Ramos (cell line): ENCODE data around the gene ZNRF3.
"Not testable (repeated sequence)": the region's sequence is repeated elsewhere in the genome, so short reads cannot be mapped to it uniquely, and the experiment has no call there.

Experiments used
- in situ Hi-C: fragments of 300-500 bp; cut with MboI; formaldehyde crosslinking; loops from one replicate; pipeline ENCODE4 v1.14.3; 2022; ENCODE audit warnings: low sequenced_read_pairs; ENCODE audit not compliant: unreplicated experiment

ZNRF3 gene

DNA sequence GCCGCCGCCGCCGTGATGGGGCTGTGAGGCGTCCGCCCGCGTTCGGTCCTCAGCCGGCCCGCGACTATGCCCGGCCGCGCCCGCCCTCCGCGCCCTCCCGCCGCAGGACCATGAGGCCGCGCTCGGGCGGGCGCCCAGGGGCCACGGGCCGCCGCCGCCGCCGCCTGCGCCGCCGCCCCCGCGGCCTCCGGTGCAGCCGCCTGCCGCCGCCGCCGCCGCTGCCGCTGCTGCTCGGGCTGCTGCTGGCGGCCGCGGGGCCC is 215 bp downstream of the ZNRF3 start:
- in situ Hi-C loops: no loop called here

DNA sequence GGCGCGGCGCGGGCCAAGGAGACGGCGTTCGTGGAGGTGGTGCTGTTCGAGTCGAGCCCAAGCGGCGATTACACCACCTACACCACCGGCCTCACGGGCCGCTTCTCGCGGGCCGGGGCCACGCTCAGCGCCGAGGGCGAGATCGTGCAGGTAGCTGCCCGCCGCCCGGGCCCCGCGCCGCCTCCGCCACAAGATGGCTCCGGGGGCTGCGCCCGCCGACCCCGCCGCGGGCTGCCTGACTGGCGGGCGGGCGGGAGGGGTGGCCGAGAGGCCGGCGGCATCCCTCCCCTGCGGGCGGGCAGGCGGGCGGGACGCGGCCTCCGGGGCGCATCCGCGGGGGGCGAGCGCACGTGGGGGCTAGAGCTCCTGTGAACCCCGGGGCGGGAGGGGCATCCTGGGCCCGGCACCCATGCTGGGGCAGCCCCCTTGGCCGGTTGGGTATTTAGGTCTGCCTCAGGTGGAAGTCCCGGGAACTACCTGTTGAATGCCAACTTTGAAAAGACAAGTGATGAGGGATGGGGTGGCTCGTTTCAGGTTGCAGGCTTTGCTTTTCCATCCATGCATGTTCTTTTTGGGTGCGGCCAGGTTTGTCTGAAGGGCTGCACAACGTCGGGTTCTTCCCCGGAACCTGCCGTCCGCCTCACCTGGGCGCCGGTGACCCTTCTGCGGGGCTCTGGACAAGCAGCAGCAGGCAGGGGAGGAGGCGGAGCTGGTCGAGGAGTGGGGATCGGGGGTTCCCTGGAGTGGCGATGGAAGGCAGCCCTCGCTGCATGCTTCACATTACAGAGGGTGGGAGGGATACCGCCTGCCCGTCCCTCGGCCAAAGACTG is 760 bp downstream of the ZNRF3 start:
- in situ Hi-C loops: no loop called here

DNA sequence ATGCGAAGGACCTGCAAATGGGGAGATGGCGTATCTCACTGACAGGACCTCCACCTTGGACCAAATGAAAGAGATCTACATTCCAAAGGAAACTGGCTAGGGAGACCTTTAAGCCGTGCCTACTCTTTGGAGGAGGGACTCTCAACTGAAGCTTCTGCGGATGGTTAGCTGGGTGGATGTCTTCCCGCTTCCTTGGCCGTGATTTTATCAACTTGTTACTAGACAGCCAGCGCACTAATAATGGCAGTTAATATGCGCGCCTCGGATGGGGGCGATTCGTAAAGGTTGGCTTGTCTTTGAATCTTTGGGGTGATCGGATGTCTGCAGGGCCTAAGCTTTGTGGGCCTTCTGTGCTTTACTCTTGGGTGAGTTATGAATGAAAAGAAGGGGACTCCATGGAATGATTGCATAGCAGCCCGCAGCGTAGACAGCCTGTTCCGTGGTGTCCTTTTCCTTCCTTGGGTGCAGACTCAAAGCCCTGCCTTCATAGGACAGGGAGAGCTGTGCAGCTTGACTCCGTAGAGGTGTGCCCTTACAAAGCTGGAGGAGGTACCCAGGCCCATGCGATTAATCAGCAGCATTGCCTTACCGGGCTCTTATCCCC is 1.5 kb downstream of the ZNRF3 start:
- in situ Hi-C loops: no loop called here

DNA sequence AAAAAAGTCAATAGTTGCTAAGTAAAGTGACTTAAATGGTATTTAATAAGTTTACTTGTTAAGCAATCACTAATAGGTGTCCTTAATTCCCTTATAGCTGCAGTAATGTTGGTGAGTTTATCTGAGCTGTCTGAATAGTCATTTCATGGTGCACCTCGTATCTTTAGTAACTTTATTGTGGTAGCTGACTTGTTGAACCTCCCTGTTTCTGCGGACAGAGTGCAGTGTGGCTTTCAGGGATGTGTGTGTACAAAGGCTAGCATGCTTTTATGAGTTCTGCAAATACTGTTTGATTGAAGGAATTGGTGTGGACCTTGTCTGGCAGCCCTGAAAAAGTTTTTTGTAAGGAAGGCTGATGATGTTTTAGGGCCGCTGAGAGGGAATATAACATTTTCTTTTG is 2.6 kb downstream of the ZNRF3 start:
- in situ Hi-C loops: no loop called here

DNA sequence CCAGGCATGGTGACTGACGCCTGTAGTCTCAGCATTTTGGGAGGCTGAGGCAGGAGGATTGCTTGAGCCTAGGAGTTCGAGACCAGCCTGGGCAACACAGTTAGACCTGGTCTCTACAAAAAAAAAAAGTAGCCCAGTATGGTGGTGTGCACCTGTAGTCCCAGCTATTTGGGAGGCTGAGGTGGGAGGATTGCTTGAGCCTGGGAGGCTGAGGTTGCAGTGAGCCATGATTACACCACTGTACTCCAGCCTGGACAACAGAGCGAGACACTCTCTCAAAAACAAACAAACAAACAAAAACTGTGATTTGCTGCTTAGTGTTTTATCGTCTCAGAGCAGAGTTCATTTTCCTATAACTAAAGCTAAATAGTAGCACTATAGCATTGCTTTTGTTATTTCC is 3.3 kb downstream of the ZNRF3 start:
- in situ Hi-C loops: not testable (repeated sequence)

DNA sequence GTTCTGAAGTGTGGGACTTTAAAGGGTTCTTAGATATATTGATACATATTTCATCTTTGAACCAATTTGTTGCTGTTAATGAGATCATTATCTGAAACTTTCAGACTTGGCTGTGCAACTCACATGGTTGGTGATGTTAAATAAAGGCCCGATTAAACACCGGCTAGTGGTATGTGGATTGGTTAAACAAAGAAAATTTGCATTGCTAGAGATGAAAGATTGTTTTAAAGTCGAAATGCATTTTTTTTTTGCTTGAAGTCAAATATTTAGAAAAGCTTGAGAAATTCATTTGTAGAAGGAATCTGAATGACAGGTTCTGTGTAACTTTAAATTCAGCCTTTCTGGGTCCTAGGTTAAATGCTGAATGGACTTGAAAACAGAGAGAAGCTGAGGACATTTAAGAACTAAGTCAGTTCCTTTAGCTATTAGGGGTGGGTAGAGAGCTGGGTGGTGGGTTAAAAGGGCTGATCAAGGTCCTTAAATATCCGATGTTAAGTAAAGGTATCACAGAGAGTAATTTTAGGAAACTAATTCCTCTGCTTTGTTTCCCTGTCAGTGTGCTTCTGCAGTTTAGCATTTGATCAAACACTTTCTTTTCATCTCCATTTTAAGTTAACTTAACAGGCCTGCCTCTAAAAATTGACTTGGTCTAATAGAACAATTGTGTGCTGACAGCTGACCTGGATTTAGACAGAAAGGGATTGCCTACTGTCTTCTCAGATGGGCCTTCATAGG is 4.5 kb downstream of the ZNRF3 start:
- in situ Hi-C loops: no loop called here

DNA sequence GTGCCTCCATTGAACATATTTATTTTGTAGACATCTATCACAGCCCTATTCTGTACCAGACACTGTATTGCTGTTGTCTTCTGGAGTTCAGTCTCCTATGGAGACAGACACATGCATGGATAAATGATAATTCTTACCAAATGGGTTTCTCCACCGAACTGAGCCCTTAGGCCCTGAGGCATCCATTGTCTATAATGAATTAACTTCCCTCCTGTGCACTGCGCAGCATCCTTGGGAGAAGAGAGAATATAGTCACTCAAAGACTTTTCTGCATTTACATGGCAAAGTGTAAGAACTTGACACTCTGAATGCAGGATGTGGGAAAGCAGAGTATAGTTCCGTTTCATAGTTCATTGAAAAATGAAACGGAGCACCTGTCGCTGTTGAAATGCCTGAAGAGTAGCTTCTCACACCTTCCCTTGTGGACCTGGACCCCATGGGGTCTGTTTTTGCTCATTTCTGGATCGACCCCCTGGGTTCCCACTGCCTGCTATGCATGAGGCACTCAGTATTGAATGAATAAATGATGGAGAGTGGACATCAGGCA is 6.2 kb downstream of the ZNRF3 start:
- in situ Hi-C loops: no loop called here

DNA sequence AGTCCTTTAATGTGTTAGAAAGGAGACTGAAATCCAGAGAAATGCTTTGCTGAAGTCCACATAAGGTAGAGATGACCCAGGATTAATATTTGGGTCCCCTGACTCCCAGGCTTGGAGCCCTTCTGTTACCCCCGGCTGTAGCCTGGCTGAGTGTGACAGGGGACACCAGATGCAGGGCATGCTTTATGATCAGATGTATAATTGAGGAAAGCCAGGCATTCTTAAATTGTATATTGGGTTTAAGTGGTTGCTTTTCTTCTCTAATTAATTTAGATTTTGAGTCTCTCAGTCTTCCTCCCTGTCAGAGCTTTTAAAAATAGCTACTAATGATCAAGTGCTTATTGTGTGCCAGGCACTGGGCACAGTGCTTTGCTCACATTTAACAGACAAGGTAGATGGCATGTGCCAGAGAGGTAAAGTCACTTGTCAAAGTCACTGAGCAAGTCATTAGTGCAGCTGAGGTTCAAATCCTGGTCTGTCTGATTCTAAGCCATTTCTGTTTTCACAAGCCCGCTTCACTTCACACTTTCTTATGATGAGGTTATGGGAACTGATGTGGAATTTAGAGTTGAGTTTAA is 7.9 kb downstream of the ZNRF3 start:
- in situ Hi-C loops: no loop called here

DNA sequence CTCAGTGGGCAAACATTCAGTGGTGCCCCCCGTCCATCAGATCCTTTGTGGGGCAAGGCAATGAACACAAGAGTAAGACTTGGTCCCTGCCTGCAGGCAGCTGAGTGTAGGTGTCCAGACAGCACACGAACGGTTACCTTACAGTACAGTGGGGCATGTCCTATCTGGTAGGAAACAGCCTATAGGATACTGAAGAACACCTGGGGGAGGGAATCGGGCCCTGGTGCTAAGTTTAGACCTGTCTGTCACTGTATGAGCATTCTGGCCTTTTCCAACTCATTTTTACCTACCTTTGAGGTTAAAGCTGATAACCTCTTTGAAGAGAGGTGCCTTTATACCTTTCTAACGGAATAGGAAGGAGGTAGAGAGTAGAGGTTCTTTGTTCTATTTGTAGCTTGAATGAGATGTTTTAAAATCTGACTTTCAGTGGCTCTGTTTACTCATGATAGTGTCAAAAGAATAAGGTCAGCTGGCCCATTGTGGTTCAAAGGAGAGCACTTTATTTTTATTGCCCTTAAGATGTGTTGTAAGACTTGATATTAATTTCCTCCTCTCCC is 8.9 kb downstream of the ZNRF3 start:
- in situ Hi-C loops: no loop called here

DNA sequence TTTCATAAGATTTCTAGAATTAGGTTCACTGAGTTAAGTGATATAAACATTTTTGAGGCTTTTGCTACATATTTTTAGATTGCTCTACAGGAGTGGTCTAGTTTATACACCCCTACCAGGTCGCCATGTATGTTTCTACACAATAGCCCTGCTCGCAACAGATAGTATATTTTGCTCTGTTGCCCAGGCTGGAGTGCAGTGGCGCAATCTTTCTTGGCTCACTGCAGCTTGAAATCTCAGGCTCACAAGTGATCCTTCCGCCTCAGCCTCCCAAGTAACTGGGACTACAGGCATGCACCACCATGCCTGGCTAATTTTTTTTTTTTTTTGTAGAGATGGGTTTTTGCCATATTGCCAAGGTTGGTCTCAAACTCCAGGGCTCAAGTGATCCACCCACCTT is 10.4 kb downstream of the ZNRF3 start:
- in situ Hi-C loops: no loop called here

DNA sequence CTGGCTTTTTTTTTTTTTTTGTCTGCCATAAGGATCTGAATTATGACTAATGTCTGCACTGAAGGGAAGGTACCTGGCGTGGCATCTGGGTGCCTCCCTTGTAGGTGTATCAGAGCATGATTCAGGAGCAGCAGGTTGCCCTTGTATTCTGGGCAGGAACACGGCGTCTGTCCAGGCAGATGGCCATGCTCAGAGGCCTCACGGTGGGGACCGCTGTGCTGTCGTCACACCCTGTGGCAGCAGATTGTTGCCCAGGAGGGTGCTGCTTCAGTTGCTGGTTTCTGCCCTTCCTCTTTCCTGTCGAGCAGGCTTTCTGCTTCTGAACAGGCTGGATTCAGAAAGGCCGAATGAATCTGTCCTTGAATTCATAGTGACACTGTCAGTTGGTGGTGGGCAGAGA is 11.0 kb downstream of the ZNRF3 start:
- in situ Hi-C loops: no loop called here

DNA sequence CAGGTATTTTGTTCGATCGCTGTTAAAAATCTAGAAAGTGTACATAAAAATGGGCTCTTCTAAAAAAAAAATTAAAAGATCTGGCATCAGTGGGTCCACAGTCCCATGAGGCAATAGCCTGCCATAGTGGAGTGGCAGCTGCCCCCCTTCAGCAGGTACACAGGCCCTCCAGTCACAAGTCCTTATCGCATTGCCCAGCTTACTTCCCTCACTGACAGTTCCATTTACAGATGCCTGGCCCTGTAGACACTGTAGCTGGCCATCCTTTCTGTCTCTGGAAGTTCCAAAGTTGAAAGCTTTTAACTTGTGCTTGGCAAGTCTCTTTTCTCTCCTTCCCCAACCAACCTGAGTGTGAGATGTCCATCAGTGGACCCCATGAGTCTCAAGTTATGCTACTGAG is 11.4 kb downstream of the ZNRF3 start:
- in situ Hi-C loops: no loop called here

DNA sequence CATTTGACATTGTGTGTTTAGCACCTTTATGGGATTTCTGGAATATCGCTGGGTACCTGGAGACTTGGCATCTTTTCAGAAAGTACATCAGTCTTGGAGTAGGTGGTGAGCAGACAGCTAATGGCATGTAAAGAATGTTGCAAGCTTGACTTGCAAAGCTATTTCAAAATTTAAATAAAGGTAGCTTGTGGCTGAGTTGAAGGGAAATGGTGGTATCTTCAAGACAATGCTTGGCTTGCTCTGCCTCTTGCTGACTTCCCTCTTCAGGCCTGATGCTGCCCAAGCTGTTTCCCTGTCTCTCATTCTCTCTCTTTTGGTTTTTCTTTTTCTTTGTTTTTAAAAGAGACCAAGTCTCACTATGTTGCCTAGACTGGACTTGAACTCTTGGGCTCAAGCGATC is 13.2 kb downstream of the ZNRF3 start:
- in situ Hi-C loops: no loop called here

DNA sequence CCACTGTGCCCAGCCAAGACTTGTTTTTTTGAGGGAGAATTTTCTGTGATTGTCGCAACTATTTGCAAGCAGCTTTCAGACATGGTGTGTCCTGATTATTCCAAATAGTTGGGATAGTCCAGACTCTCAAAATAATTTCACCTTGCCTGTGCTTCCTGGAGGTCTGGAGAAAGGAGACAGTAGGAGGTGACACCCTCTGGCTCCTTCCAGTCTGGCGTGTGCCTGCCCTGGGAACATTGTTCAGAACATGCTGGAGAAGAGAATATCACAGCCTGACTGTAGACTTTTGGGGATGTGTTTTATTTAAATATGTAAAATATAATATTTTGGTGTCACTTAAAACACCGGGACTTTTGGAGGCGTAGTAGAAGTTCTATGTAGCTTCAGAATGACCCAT is 14.9 kb downstream of the ZNRF3 start:
- in situ Hi-C loops: no loop called here

DNA sequence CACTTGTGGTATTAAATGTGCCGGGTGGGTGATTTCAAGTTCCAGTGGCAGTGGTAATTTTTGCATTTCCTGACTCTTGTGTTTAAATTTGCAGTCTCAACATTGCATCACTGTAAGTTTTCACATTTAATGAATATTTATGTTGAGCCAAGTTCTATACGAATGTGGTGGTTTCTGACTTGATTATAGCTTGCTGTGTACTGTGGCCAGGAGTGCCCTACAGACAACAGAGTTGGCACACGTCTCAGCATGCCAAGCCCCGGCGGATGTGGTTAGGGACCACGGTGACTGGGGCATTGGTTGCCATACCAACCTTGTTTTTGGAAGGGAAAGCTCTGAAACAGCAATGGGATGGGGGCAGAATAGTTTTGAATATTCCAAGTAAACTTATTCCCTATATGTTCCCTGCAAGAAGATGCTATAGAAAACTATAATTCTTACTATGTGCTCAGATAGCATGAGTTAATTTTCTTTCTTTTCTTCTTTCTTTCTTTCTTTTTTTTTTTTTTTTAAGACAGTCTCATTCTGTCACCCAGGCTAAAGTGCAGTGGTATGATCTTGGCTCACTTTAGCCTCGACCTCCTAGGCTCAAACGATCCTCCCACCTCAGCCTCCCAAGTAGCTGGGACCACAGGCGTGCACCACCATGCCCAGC is 16.0 kb downstream of the ZNRF3 start:
- in situ Hi-C loops: no loop called here

DNA sequence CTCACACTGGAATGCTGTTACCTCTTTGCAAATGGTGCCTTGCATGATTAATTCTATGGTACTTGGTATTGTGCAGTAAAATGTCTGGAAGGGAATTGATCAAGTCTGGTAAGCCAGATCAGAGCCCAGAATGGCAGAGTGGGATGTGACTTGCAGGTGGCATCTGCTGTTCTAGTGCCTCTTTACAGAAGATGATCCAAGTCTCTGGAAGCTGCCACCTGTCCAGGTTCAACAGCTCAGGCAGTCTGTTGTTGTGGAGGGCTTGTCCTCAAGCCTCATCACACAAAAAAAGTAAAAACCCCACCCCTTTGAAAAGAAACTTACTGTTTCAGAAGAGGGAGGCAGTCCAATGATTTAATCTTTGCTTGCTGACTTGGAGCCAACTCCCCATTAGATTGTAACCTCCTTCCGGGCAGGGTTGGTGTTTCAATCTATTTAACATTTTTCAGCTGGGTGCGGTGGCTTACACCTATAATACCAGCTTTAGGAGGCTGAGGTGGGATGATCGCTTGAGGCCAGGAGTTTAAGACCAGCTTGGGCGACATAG is 17.1 kb downstream of the ZNRF3 start:
- in situ Hi-C loops: no loop called here

DNA sequence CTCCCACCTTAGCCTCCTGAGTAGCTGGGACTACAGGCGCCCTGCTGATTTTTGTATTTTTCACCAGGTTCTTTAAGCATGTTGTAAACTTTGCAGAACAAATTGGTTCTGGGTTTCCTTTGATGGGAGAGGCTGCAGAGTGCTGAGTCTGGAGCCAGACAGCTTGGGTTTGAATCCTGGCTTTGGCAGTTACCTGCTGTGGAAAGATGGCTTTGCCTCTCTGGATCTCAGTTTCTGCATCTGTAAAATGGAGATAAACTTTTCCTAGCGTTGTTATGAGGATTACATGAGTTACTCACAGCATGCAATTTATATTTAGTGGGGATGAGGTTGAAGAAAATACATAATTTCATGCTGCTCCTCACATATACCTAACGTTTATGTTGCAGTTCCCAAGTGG is 19.1 kb downstream of the ZNRF3 start:
- in situ Hi-C loops: no loop called here

DNA sequence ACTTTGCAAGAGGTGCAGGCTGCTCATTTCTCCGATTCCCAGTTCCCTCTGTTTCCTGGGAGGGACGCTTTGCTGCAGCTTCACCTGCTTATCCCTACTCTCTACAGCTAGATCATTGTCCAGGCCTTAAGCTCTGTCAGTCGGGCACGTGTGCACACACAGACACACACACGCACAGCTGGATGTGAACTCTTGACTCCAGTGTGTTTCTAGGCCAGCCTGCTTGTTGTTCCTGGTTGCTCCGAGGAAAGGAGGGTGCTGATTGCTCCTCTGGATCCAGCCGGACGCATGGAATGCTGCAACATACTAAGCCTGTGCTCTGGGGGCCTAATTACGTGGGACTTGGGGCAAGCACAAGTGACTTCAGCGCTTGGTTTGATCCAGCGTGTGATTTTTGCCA is 19.7 kb downstream of the ZNRF3 start:
- in situ Hi-C loops: no loop called here

DNA sequence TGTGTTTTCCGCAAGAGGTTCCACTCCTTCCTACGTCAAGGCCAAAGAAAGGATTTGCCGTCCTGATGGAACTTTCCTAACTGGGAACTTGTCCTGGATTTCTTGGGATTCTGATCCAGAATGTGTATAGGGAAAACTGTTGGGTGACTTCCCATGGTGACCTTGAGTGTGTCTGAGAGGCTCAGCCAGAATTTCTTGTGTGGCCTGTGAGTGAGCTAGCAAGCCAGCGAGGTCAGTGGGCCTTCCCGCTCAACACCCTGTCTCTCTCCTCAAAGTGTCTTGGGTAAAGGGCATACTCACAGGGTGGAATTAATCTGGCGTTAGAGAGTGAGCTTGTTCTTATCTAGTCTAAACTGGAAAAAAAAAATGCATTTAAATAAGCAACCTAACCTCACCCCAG is 20.4 kb downstream of the ZNRF3 start:
- in situ Hi-C loops: no loop called here
